ENCODE data around the gene NEK5.

The NEK5 gene

GRCh38 chr13:52020191-52020590 is 108.7 kb downstream of the NEK5 start:
- H3K4me3 ChIP-seq, result no peak overlapping the region
- H3K9me3 ChIP-seq (replicated peaks in 1 of 11), result peaks cover 0 to 18% (median 12%) of the 10 kb centered on the region in 11 experiments; a peak in 14 of 22 replicates
- H3K27ac ChIP-seq, result no peak overlapping the region
- H3K9ac ChIP-seq, result no peak overlapping the region
- peaks cover 0 to 52% (median 12%) of the 10 kb centered on the region in 11 experiments; a peak in 10 of 22 replicates for H4K20me1 ChIP-seq
- peaks cover 79 to 100% (median 96%) of the 10 kb centered on the region in 11 experiments for H3K36me3 ChIP-seq
- H3K4me2 ChIP-seq, result no peak overlapping the region
- no peaks in the 10 kb centered on the region for H3K4me1 ChIP-seq
- TF ChIP-seq Cebpa-rat (IDR thresholded peaks at IDR 0.05), result no peak
- no peaks in the 10 kb centered on the region for H3K27me3 ChIP-seq

GRCh38 chr13:52016296-52016695 is 112.6 kb downstream of the NEK5 start:
- TF ChIP-seq Cebpa-rat (IDR thresholded peaks at IDR 0.05), result no peak
- H3K9me3 ChIP-seq (replicated peaks in 1 of 11), result peaks cover 0 to 21% (median 12%) of the 10 kb centered on the region in 11 experiments; a peak in 14 of 22 replicates
- H3K9ac ChIP-seq, result no peak overlapping the region
- H3K27ac ChIP-seq, result no peak overlapping the region
- peaks cover 41 to 65% (median 62%) of the 10 kb centered on the region in 11 experiments for H3K36me3 ChIP-seq
- peaks cover 5 to 7% (median 7%) of the 10 kb centered on the region in 11 experiments for H3K27me3 ChIP-seq
- H4K20me1 ChIP-seq, result peaks cover 2 to 46% (median 8%) of the 10 kb centered on the region in 11 experiments; a peak in 10 of 22 replicates
- peaks cover 9 to 14% (median 12%) of the 10 kb centered on the region in 10 experiments for H3K4me1 ChIP-seq
- H3K4me3 ChIP-seq, result no peak overlapping the region
- no peak overlapping the region for H3K4me2 ChIP-seq

GRCh38 chr13:52012512-52012836 is 116.4 kb downstream of the NEK5 start:
- peak overlapping the region; percentile 74 to 88 (median 85) for H3K9ac ChIP-seq
- H3K27ac ChIP-seq, result peak overlapping the region; percentile 61 to 83 (median 76)
- peaks cover 28 to 41% (median 37%) of the 10 kb centered on the region in 11 experiments for H3K27me3 ChIP-seq
- TF ChIP-seq Cebpa-rat (IDR thresholded peaks at IDR 0.05), result no peak
- peak overlapping the region; percentile 71 to 99 (median 92) for H3K4me3 ChIP-seq
- peaks cover 10 to 28% (median 26%) of the 10 kb centered on the region in 11 experiments for H3K36me3 ChIP-seq
- peaks cover 0 to 21% (median 12%) of the 10 kb centered on the region in 11 experiments; a peak in 14 of 22 replicates for H3K9me3 ChIP-seq (replicated peaks in 1 of 11)
- peak overlapping the region; percentile 67 to 94 (median 83); a peak in 21 of 22 replicates for H3K4me2 ChIP-seq
- H4K20me1 ChIP-seq, result peaks cover 0 to 25% (median 6%) of the 10 kb centered on the region in 11 experiments; a peak in 10 of 22 replicates
- H3K4me1 ChIP-seq, result peaks cover 12 to 20% (median 17%) of the 10 kb centered on the region in 10 experiments

GRCh38 chr13:52011632-52012511 is 117.0 kb downstream of the NEK5 start, which contains the start of gene ALG11:
Gene ALG11 (plus strand): TSS chr13:52012398. CDS start chr13:52012419, 21 bp downstream.
- Histone ChIP-seq H3K36me3 (peaks cover 9 to 22% (median 21%) of the 10 kb centered on the region in 11 experiments), H3K4me1 (peaks cover 12 to 20% (median 17%) of the 10 kb centered on the region in 10 experiments), H3K9me3 (replicated peaks in 1 of 11) (peaks cover 0 to 21% (median 12%) of the 10 kb centered on the region in 11 experiments; a peak in 14 of 22 replicates), H3K27me3 (peaks cover 28 to 41% (median 37%) of the 10 kb centered on the region in 11 experiments), H3K4me2 (peak within 1 kb of the TSS; percentile 93 to 100 (median 100)), H4K20me1 (peaks cover 0 to 19% (median 5%) of the 10 kb centered on the region in 11 experiments; a peak in 9 of 22 replicates), H3K27ac (peak within 1 kb of the TSS; percentile 61 to 83 (median 76)), H3K4me3 (peak within 1 kb of the TSS; percentile 71 to 99 (median 92)), H3K9ac (peak within 1 kb of the TSS; percentile 74 to 88 (median 85))
- no peak for TF ChIP-seq Cebpa-rat (IDR thresholded peaks at IDR 0.05)

- H3K27me3 ChIP-seq, result peaks cover 28 to 41% (median 37%) of the 10 kb centered on the region in 11 experiments
- H3K9ac ChIP-seq, result peak within 1 kb of the TSS; percentile 74 to 88 (median 85)
- peak within 1 kb of the TSS; percentile 61 to 83 (median 76); a peak in 20 of 22 replicates for H3K27ac ChIP-seq
- no peak for TF ChIP-seq Cebpa-rat (IDR thresholded peaks at IDR 0.05)
- H3K4me1 ChIP-seq, result peaks cover 12 to 20% (median 17%) of the 10 kb centered on the region in 10 experiments
- H3K9me3 ChIP-seq (replicated peaks in 1 of 11), result peaks cover 0 to 13% (median 10%) of the 10 kb centered on the region in 11 experiments; a peak in 12 of 22 replicates
- peaks cover 0 to 11% (median 0%) of the 10 kb centered on the region in 11 experiments; a peak in 5 of 22 replicates for H4K20me1 ChIP-seq
- peaks cover 3 to 14% (median 12%) of the 10 kb centered on the region in 11 experiments; a peak in 21 of 22 replicates for H3K36me3 ChIP-seq
- peak within 1 kb of the TSS; percentile 87 to 100 (median 100) for H3K4me2 ChIP-seq
- H3K4me3 ChIP-seq, result peak within 1 kb of the TSS; percentile 71 to 99 (median 92)
Measured at GRCh38 chr13:52010890-52011631, 117.8 kb downstream of the NEK5 start, which contains the start of gene ATP7B. Gene ATP7B (minus strand): TSS chr13:52011450. CDS start chr13:52011337, 113 bp downstream.

GRCh38 chr13:52009946-52010345 is 118.9 kb downstream of the NEK5 start:
- Histone ChIP-seq H3K4me2 (no peak overlapping the region), H3K27me3 (peaks cover 28 to 41% (median 37%) of the 10 kb centered on the region in 11 experiments), H3K4me3 (no peak overlapping the region), H3K27ac (no peak overlapping the region), H3K9ac (no peak overlapping the region), H4K20me1 (peaks cover 0 to 9% (median 0%) of the 10 kb centered on the region in 11 experiments; a peak in 3 of 22 replicates), H3K9me3 (replicated peaks in 1 of 11) (peaks cover 0 to 1% (median 0%) of the 10 kb centered on the region in 11 experiments; a peak in 3 of 22 replicates), H3K36me3 (peaks cover 0 to 3% (median 1%) of the 10 kb centered on the region in 11 experiments; a peak in 10 of 22 replicates), H3K4me1 (peaks cover 12 to 20% (median 17%) of the 10 kb centered on the region in 10 experiments)
- TF ChIP-seq Cebpa-rat (IDR thresholded peaks at IDR 0.05), result no peak

GRCh38 chr13:52006523-52007245 is 122.2 kb downstream of the NEK5 start:
- Histone ChIP-seq H3K4me1 (peaks cover 0 to 8% (median 6%) of the 10 kb centered on the region in 10 experiments; a peak in 10 of 20 replicates), H3K27me3 (peaks cover 27 to 38% (median 34%) of the 10 kb centered on the region in 11 experiments), H4K20me1 (peaks cover 0 to 8% (median 0%) of the 10 kb centered on the region in 11 experiments; a peak in 1 of 22 replicates), H3K9me3 (replicated peaks in 1 of 11) (no peaks in the 10 kb centered on the region), H3K4me2 (no peak overlapping the region), H3K27ac (no peak overlapping the region), H3K9ac (no peak overlapping the region), H3K4me3 (no peak overlapping the region), H3K36me3 (no peaks in the 10 kb centered on the region)
- no peak for TF ChIP-seq Cebpa-rat (IDR thresholded peaks at IDR 0.05)

Data from BLaER1 treated with 17β-estradiol and CSF1 and Interleukin-3, amounts not matched to agents 10 nM and 100 nM (cell line).